ENCODE results near the gene DGKI. TPM values are rescaled to one million over a fixed set of nuclear protein-coding genes. Genes with fewer than 3 reads are reported as not detected.

Gene DGKI
- total and polyA plus RNA-seq, 3 donors from 2014 or later, result 3.2 to 6.6 (median 4.3) TPM

- TF ChIP-seq POLR2A (IDR thresholded peaks at IDR 0.05) (no peak), CTCF (IDR thresholded peaks at IDR 0.05) (no peak)
- intact Hi-C loops (cut with DNase I; ENCODE audit: low total_unique reads), result loop anchor here (10.0 kb wide), 2 partner anchors 242 to 352 kb away; partner anchors contain the start of gene CREB3L2
- H3K4me3 ChIP-seq, result no peak overlapping the region
- H3K27ac ChIP-seq, result no peak overlapping the region
- H3K4me1 ChIP-seq, result no peaks in the 10 kb centered on the region
- DNase-seq, result no peak
- 86% methylated on average over 1 of the region's 1 CpG for WGBS, 2 donors
- H3K9me3 ChIP-seq, result no peaks in the 10 kb centered on the region
- H3K36me3 ChIP-seq (ENCODE audit: low read depth, missing control alignments), result no peaks in the 10 kb centered on the region
- no peaks in the 10 kb centered on the region for H3K27me3 ChIP-seq
Measured at GRCh38 chr7:137652721-137653120, 194.1 kb downstream of the DGKI start.

GRCh38 chr7:137647905-137648565 lies 198.7 kb downstream of the DGKI start:
- H3K4me1 ChIP-seq, result no peaks in the 10 kb centered on the region
- intact Hi-C loops (cut with DNase I; ENCODE audit: low total_unique reads), result no loop called here
- WGBS, 2 donors, result 91 to 97% methylated on average over 3 of the region's 3 CpGs
- no peak for DNase-seq
- no peak overlapping the region for H3K27ac ChIP-seq
- no peaks in the 10 kb centered on the region for H3K27me3 ChIP-seq
- H3K4me3 ChIP-seq, result no peak overlapping the region
- H3K36me3 ChIP-seq (ENCODE audit: low read depth, missing control alignments), result no peaks in the 10 kb centered on the region
- no peak for TF ChIP-seq POLR2A (IDR thresholded peaks at IDR 0.05)
- TF ChIP-seq CTCF (IDR thresholded peaks at IDR 0.05), result no peak
- no peaks in the 10 kb centered on the region for H3K9me3 ChIP-seq

GRCh38 chr7:137642472-137642871 lies 204.3 kb downstream of the DGKI start:
- intact Hi-C loops (cut with DNase I; ENCODE audit: low total_unique reads), result no loop called here
- no peaks in the 10 kb centered on the region for H3K36me3 ChIP-seq (ENCODE audit: low read depth, missing control alignments)
- DNase-seq, result no peak
- H3K4me1 ChIP-seq, result no peaks in the 10 kb centered on the region
- 66 to 78% methylated on average over 2 of the region's 2 CpGs for WGBS, 2 donors
- no peaks in the 10 kb centered on the region for H3K9me3 ChIP-seq
- no peak overlapping the region for H3K4me3 ChIP-seq
- no peak overlapping the region for H3K27ac ChIP-seq
- H3K27me3 ChIP-seq, result no peaks in the 10 kb centered on the region
- no peak for TF ChIP-seq CTCF (IDR thresholded peaks at IDR 0.05)
- no peak for TF ChIP-seq POLR2A (IDR thresholded peaks at IDR 0.05)

- Histone ChIP-seq H3K27ac (no peak overlapping the region), H3K4me3 (no peak overlapping the region), H3K9me3 (no peaks in the 10 kb centered on the region), H3K4me1 (no peaks in the 10 kb centered on the region), H3K27me3 (no peaks in the 10 kb centered on the region), H3K36me3 (ENCODE audit: low read depth, missing control alignments) (no peaks in the 10 kb centered on the region)
- DNase-seq, result no peak
- TF ChIP-seq CTCF (IDR thresholded peaks at IDR 0.05) (no peak), POLR2A (IDR thresholded peaks at IDR 0.05) (no peak)
- intact Hi-C loops (cut with DNase I; ENCODE audit: low total_unique reads), result no loop called here
Measured at GRCh38 chr7:137642031-137642430, 204.7 kb downstream of the DGKI start.

- Histone ChIP-seq H3K27ac (no peak overlapping the region), H3K4me1 (no peaks in the 10 kb centered on the region), H3K27me3 (no peaks in the 10 kb centered on the region), H3K9me3 (no peaks in the 10 kb centered on the region), H3K36me3 (ENCODE audit: low read depth, missing control alignments) (no peaks in the 10 kb centered on the region), H3K4me3 (no peak overlapping the region)
- no peak for DNase-seq
- intact Hi-C loops (cut with DNase I; ENCODE audit: low total_unique reads), result no loop called here
- 88 to 96% methylated on average over 2 of the region's 2 CpGs for WGBS, 2 donors
- no peak for TF ChIP-seq POLR2A (IDR thresholded peaks at IDR 0.05)
- no peak for TF ChIP-seq CTCF (IDR thresholded peaks at IDR 0.05)
Measured at GRCh38 chr7:137636376-137636775, 210.4 kb downstream of the DGKI start.
